ENCODE measurements around the gene RPS14. TPM values are rescaled to one million over a fixed set of nuclear protein-coding genes. Genes with fewer than 3 reads are reported as not detected.
A peak's percentile ranks its signal among the peaks of the same experiment; 100 is the strongest.

RPS14 gene
- total RNA-seq, 1 experiment from 2014 or later = 2,031 TPM

DNA sequence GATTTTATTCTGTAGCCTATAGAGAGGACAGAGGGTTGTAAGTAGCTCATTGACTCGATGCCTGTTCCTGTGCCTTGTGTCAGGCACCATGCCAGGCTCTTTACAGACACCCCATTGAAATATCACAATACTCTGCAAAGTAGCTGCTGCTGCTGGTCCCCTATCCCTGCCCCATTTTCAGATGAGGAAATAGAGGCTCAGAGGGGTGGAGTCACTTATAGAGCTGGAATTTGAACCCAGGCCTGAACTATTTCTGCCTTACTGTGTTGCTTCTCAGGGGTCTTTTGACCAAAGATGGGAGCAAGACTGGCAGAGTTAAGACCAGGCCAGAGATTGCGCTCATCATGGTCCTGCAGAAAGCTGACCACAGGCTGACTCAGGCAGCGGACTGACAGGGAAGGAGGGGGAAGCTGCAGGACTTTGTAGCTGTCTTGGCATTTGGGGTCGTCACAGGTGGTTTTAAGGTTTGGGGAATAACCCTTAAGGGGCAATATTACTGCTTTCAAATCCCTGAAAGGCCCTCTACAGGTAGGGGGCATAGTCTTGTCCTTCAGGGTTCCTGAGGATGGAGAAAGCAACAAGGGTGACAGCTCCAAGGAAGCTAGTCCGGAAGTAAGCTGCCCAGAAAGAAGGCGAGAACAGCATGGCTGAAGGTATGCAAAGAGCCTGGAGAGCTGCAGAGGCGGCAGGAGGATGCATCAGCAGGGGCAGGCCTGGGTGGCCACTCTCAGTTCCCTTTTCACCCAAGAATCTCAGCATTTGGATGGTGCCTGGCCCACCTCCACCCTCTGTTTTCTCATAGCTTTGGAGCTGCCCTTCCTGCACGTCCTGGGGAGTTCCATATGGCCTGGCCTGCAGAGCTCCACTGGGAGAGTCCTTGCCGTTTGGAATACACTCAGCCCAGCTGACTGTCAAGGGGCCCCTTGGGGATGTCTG, 40.1 kb upstream of the RPS14 start:
- no peak overlapping the region for H3K9ac ChIP-seq (ENCODE audit: low read length)

DNA sequence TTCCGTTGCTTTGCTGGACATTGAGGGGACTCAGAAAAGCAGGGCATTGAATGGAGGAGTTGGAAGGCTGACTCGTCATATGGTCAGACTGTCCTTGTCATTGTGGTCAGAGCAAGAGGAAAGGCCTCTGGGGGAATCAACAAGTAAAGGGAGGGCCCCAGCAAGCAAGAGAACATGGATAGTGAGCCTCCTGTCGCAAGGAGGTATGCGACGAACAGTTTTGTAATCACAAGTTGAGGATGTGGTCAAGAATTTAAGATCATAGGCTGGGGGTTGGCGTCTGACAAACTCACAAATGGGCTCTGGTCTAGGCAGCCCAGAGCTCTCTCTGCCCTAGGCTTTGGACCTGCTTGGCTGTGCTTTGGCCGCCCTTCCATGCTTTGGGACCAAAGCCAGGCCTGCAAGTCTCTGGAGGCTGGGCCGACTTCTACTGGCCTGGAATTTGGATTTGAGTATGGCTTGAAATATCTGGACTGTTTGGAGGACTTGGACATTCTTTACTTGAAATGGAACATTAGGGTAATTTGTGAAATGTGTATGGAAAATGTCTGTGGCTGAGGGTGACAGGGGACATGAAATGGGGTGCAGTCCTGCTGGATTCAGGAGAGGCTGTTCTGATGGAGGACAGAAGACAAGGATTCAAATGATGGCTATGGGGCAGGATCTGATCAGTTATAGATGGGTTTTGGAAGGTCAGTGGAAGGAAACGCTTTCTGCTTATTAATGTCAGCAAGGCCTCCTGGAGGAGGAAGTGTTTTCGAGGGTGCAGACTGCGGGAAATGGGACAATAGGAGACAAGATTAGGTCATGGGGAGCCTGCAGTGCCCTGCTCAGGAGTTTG, 39.2 kb upstream of the RPS14 start:
- peaks cover 29% of the 10 kb centered on the region; the same call in 1 of the 2 replicates for H4K20me1 ChIP-seq (ENCODE audit: low read length)
- no peaks in the 10 kb centered on the region for H3K9me2 ChIP-seq (replicated peaks; ENCODE audit: low read length)
- no peaks in the 10 kb centered on the region for H3K27me3 ChIP-seq (ENCODE audit: low read length)
- intact Hi-C loops (cut with micrococcal nuclease) = no loop called here
- peak overlapping the region; percentile 91 for H3K4me2 ChIP-seq (ENCODE audit: low read length)
- DNase-seq = peak; percentile 67
- no peak for TF ChIP-seq EZH2 (IDR thresholded peaks at IDR 0.05; ENCODE audit: low read length, unreplicated experiment)
- TF ChIP-seq, protein P1, sequence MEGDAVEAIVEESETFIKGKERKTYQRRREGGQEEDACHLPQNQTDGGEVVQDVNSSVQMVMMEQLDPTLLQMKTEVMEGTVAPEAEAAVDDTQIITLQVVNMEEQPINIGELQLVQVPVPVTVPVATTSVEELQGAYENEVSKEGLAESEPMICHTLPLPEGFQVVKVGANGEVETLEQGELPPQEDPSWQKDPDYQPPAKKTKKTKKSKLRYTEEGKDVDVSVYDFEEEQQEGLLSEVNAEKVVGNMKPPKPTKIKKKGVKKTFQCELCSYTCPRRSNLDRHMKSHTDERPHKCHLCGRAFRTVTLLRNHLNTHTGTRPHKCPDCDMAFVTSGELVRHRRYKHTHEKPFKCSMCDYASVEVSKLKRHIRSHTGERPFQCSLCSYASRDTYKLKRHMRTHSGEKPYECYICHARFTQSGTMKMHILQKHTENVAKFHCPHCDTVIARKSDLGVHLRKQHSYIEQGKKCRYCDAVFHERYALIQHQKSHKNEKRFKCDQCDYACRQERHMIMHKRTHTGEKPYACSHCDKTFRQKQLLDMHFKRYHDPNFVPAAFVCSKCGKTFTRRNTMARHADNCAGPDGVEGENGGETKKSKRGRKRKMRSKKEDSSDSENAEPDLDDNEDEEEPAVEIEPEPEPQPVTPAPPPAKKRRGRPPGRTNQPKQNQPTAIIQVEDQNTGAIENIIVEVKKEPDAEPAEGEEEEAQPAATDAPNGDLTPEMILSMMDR (conservative IDR thresholded peaks at IDR 0.05; ENCODE audit: low read depth, low read length) = no peak
- no peak for TF ChIP-seq EZH2phosphoT487 (IDR thresholded peaks at IDR 0.05; ENCODE audit: borderline replicate concordance, low read length)
- H3K9me3 ChIP-seq (ENCODE audit: low read length) = no peaks in the 10 kb centered on the region
- H3K9ac ChIP-seq (ENCODE audit: low read length) = no peak overlapping the region
- ATAC-seq = peak; percentile 42
- no peak overlapping the region for H2AFZ ChIP-seq (ENCODE audit: low read length)
- no peaks in the 10 kb centered on the region for H3F3A ChIP-seq (ENCODE audit: low read length, unreplicated experiment)
- H3K4me1 ChIP-seq (ENCODE audit: insufficient read depth, low read length) = peaks cover 53% of the 10 kb centered on the region
- POLR2A ChIA-PET (ENCODE audit: unreplicated experiment) = no interaction called here
- no peaks in the 10 kb centered on the region for H3K36me3 ChIP-seq (ENCODE audit: low read depth, low read length)
- peaks cover 76% of the 10 kb centered on the region for H3K79me2 ChIP-seq (ENCODE audit: low read length)
- peak overlapping the region; percentile 95; the same call in 1 of the 2 replicates for H3K4me3 ChIP-seq (ENCODE audit: low read length)
- no TSS peak for BruUV-seq (replicated peaks)
- peak overlapping the region; percentile 62 for H3K27ac ChIP-seq (ENCODE audit: low read length)
- CTCF ChIA-PET = no interaction called here

More for the DNA sequence above, 40.1 kb upstream of the RPS14 start:
- Histone ChIP-seq H3K27ac (ENCODE audit: low read length) (peak overlapping the region; percentile 62), H3K79me2 (ENCODE audit: low read length) (peaks cover 83% of the 10 kb centered on the region), H3K27me3 (ENCODE audit: low read length) (no peaks in the 10 kb centered on the region), H3K4me2 (ENCODE audit: low read length) (peak overlapping the region; percentile 91), H2AFZ (ENCODE audit: low read length) (no peak overlapping the region), H4K20me1 (ENCODE audit: low read length) (peaks cover 29% of the 10 kb centered on the region; the same call in 1 of the 2 replicates), H3K9me2 (replicated peaks; ENCODE audit: low read length) (no peaks in the 10 kb centered on the region), H3K9me3 (ENCODE audit: low read length) (no peaks in the 10 kb centered on the region), H3K4me1 (ENCODE audit: insufficient read depth, low read length) (peaks cover 53% of the 10 kb centered on the region), H3K36me3 (ENCODE audit: low read depth, low read length) (no peaks in the 10 kb centered on the region), H3F3A (ENCODE audit: low read length, unreplicated experiment) (no peaks in the 10 kb centered on the region), H3K4me3 (ENCODE audit: low read length) (no peak overlapping the region)
- DNase-seq (no peak), ATAC-seq (no peak)
- intact Hi-C loops (cut with micrococcal nuclease) = no loop called here
- TF ChIP-seq EZH2 (IDR thresholded peaks at IDR 0.05; ENCODE audit: low read length, unreplicated experiment) (no peak), EZH2phosphoT487 (IDR thresholded peaks at IDR 0.05; ENCODE audit: borderline replicate concordance, low read length) (no peak)
- TF ChIP-seq, protein P1 (conservative IDR thresholded peaks at IDR 0.05; ENCODE audit: low read depth, low read length) = no peak
- CTCF ChIA-PET = no interaction called here
- POLR2A ChIA-PET (ENCODE audit: unreplicated experiment) = no interaction called here
- no TSS peak for BruUV-seq (replicated peaks)

Data from PC-3 (cell line).